SU-DHL-6 (cell line): ENCODE data around the gene SLC24A3.

Experiments
- H2AFZ ChIP-seq: fragments of 200-600 bp; sonication (generic); 2 replicates; pipeline ENCODE4 v1.6.1; 2014; ENCODE audit warnings: low read depth, mild to moderate bottlenecking, moderate library complexity, mixed read lengths, antibody characterized with exemption, low read length; ENCODE audit not compliant: severe bottlenecking
- H3F3A ChIP-seq: fragments of 200-600 bp; shearing (Covaris generic); 2 replicates; pipeline ENCODE4 v1.6.0; 2016; ENCODE audit warnings: antibody characterized with exemption, mild to moderate bottlenecking; ENCODE audit not compliant: insufficient read depth
- H3K27ac ChIP-seq: fragments of 200-600 bp; sonication (generic); 2 replicates; pipeline ENCODE4 v1.5.1; 2016; ENCODE audit warnings: low read depth, mild to moderate bottlenecking, low read length, moderate library complexity, mixed read lengths
- H3K27me3 ChIP-seq: fragments of 200-600 bp; sonication (generic), shearing (Covaris generic); 2 replicates; pipeline ENCODE4 v1.6.0; 2014; ENCODE audit warnings: mild to moderate bottlenecking, low read length
- H3K36me3 ChIP-seq: fragments of 200-600 bp; sonication (generic); 2 replicates; pipeline ENCODE4 v1.6.1; 2014; ENCODE audit warnings: mild to moderate bottlenecking, low read length, mixed read lengths
- H3K4me2 ChIP-seq: fragments of 300-600, 200-600 bp; shearing (Covaris generic), sonication (generic); 2 replicates; pipeline ENCODE4 v1.6.0; 2014; ENCODE audit warnings: low read length, low read depth, mild to moderate bottlenecking; ENCODE audit not compliant: poor library complexity, severe bottlenecking
- H3K4me3 ChIP-seq: fragments of 200-600 bp; sonication (generic); 2 replicates; pipeline ENCODE4 v1.5.1; 2014; ENCODE audit warnings: antibody characterized with exemption, low read length, mild to moderate bottlenecking, mixed read lengths; ENCODE audit not compliant: insufficient read depth, poor library complexity, severe bottlenecking
- H3K79me2 ChIP-seq: fragments of 200-600 bp; sonication (generic); 2 replicates; pipeline ENCODE4 v1.6.1; 2014; ENCODE audit warnings: mild to moderate bottlenecking, low read length, moderate library complexity; ENCODE audit not compliant: insufficient read depth
- H3K9ac ChIP-seq: fragments of 200-600 bp; sonication (generic); 2 replicates; pipeline ENCODE4 v1.7.0; 2014; ENCODE audit warnings: mild to moderate bottlenecking, low read length
- H3K9me2 ChIP-seq: fragments of 200-600 bp; sonication (generic); replicated peaks from 2 replicates; pipeline ENCODE4 v1.6.1; 2014; ENCODE audit warnings: low read length; ENCODE audit not compliant: insufficient read depth
- H3K9me3 ChIP-seq: fragments of 200-600 bp; sonication (generic); 2 replicates; pipeline ENCODE4 v1.6.1; 2014; ENCODE audit warnings: low read length, mixed read lengths; ENCODE audit not compliant: insufficient read depth
- H4K20me1 ChIP-seq: fragments of 200-600 bp; sonication (generic); 2 replicates; pipeline ENCODE4 v1.6.1; 2014; ENCODE audit warnings: low read depth, mild to moderate bottlenecking, antibody characterized with exemption, low read length, moderate library complexity, mixed read lengths
- EZH2phosphoT487 ChIP-seq: fragments of 200-600 bp; sonication (generic), shearing (Covaris generic); conservative IDR thresholded peaks from 2 replicates; pipeline ENCODE4 v1.6.1; 2018; ENCODE audit warnings: mild to moderate bottlenecking, antibody characterized with exemption, low read length, moderate library complexity, mixed read lengths
- TF ChIP-seq, protein P1 (sequence below): fragments of 200-600 bp; sonication (generic); IDR thresholded peaks from one replicate; pipeline ENCODE4 v1.5.1; 2017; ENCODE audit warnings: antibody characterized with exemption, mild to moderate bottlenecking, low read length, moderate library complexity; ENCODE audit not compliant: insufficient read depth, poor library complexity, severe bottlenecking

The SLC24A3 gene

DNA sequence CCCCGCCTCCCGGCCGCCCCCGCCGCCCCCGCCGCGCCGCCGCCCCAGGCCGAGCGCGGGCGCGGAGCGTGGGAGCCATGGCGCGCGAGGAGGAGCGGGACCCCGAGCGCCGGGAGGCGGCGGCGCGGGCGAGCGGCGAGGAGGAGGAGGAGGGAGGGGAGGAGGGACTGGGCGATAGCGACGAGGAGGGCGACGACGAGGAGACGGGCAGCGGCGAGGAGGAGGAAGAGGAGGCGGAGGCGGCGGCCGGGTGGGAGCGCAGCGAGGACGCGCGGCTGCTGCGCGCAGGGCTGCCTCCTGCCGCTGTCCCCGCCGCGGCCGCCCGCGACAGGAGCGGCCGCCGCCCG, at the start of gene SLC24A3:
SLC24A3 (plus strand) TSS at position 174 of the 347 bp plus-strand sequence.
- H3K27ac ChIP-seq: no peak within 1 kb of the TSS
- no peak within 1 kb of the TSS for H3K4me3 ChIP-seq
- H3K9ac ChIP-seq: no peak within 1 kb of the TSS
- H3K4me2 ChIP-seq: no peak within 1 kb of the TSS
- H3K9me3 ChIP-seq: no peaks in the 10 kb centered on the region
- no peaks in the 10 kb centered on the region for H3K27me3 ChIP-seq
- TF ChIP-seq EZH2phosphoT487: no peak
- TF ChIP-seq, protein P1, sequence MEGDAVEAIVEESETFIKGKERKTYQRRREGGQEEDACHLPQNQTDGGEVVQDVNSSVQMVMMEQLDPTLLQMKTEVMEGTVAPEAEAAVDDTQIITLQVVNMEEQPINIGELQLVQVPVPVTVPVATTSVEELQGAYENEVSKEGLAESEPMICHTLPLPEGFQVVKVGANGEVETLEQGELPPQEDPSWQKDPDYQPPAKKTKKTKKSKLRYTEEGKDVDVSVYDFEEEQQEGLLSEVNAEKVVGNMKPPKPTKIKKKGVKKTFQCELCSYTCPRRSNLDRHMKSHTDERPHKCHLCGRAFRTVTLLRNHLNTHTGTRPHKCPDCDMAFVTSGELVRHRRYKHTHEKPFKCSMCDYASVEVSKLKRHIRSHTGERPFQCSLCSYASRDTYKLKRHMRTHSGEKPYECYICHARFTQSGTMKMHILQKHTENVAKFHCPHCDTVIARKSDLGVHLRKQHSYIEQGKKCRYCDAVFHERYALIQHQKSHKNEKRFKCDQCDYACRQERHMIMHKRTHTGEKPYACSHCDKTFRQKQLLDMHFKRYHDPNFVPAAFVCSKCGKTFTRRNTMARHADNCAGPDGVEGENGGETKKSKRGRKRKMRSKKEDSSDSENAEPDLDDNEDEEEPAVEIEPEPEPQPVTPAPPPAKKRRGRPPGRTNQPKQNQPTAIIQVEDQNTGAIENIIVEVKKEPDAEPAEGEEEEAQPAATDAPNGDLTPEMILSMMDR: no peak
- H3K36me3 ChIP-seq: no peaks in the 10 kb centered on the region
- H3F3A ChIP-seq: no peaks in the 10 kb centered on the region
- no peaks in the 10 kb centered on the region for H4K20me1 ChIP-seq
- H3K9me2 ChIP-seq: no peaks in the 10 kb centered on the region
- H2AFZ ChIP-seq: no peak within 1 kb of the TSS
- H3K79me2 ChIP-seq: no peaks in the 10 kb centered on the region

DNA sequence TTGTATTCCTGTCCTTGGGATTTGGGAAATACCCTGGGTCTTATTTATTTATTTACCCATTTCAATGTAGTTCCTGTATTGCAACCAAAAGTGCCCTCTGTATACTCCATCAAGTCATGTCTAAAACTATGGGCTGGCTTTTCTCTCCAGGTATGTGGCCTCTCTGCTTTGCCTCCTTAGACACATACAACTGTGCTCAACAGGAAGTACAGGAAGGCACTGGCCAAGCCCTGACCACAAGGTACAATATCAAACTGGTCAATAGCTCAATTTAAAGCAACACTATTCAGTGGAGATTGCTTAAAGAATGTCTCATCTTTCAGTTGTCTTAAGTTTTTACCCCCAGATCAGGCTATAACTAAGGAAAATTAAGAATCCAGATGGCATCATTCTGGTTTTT, 42.3 kb upstream of the SLC24A3 start:
- no peaks in the 10 kb centered on the region for H3K9me3 ChIP-seq
- TF ChIP-seq EZH2phosphoT487: no peak
- TF ChIP-seq, protein P1: no peak
- H3K4me3 ChIP-seq: no peak overlapping the region
- H2AFZ ChIP-seq: no peak overlapping the region
- no peaks in the 10 kb centered on the region for H3K36me3 ChIP-seq
- no peaks in the 10 kb centered on the region for H4K20me1 ChIP-seq
- no peaks in the 10 kb centered on the region for H3K79me2 ChIP-seq
- no peak overlapping the region for H3K27ac ChIP-seq
- no peaks in the 10 kb centered on the region for H3K9me2 ChIP-seq
- H3K27me3 ChIP-seq: no peaks in the 10 kb centered on the region
- no peak overlapping the region for H3K9ac ChIP-seq
- no peaks in the 10 kb centered on the region for H3F3A ChIP-seq
- H3K4me2 ChIP-seq: no peak overlapping the region

DNA sequence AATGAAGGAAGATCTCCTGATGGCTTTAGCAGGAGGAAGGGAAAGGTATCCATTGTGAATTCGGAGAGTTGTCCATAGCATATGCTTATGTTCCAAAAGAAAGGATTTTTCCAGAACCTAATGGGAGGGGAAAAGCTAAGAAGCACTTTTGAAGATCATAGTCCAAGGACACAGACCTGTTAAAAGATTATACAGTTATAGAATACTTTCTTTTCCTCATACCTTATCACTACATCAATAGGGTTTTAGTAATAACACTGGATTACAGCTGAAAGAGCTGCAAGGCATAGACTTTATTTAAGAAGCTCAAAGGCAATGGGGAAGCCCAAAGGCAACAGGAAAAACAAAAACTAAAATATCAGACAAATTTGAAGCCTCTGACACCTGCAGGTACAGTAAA, 39.8 kb upstream of the SLC24A3 start:
- Histone ChIP-seq H3K9me3 (no peaks in the 10 kb centered on the region), H3F3A (no peaks in the 10 kb centered on the region), H3K4me2 (no peak overlapping the region), H2AFZ (no peak overlapping the region), H3K4me3 (no peak overlapping the region), H4K20me1 (no peaks in the 10 kb centered on the region), H3K36me3 (no peaks in the 10 kb centered on the region), H3K9ac (no peak overlapping the region), H3K9me2 (no peaks in the 10 kb centered on the region), H3K27me3 (no peaks in the 10 kb centered on the region), H3K27ac (no peak overlapping the region), H3K79me2 (no peaks in the 10 kb centered on the region)
- TF ChIP-seq, protein P1: no peak
- TF ChIP-seq EZH2phosphoT487: no peak
